Spleen (tissue), 13 donors: ENCODE data around the gene ARF3. TPM values are rescaled to one million over a fixed set of nuclear protein-coding genes. Genes with fewer than 3 reads are reported as not detected.

Experiments
- DNase-seq: peaks from one replicate; pipeline ENCODE4 v3.0.0-alpha.2; 2020
- H3K27ac ChIP-seq, 8 donors: fragments of 200-600 bp; sonication (generic) in 7 of 8; 1 replicate in 4 of 8; 2 replicates in 4 of 8; pipeline versions ENCODE4 v1.5.0 to v1.8.0; 2016 to 2021; ENCODE audit warnings: inconsistent platforms in 4 of 8, mild to moderate bottlenecking in 4 of 8, moderate library complexity in 1 of 8
- H3K27me3 ChIP-seq, 7 donors: fragments of 200-600 bp; sonication (generic) in 6 of 7; replicated peaks in 1 of 7; 1 replicate in 4 of 7; 2 replicates in 3 of 7; pipeline versions ENCODE4 v1.5.0 to v1.8.0; 2016 to 2021; ENCODE audit warnings: inconsistent platforms in 3 of 7, mild to moderate bottlenecking in 1 of 7
- H3K36me3 ChIP-seq, 6 donors: fragments of 200-600 bp; sonication (generic) in 5 of 6; 1 replicate in 4 of 6; 2 replicates in 2 of 6; pipeline versions ENCODE4 v1.5.0 to v1.8.0; 2016 to 2021; ENCODE audit warnings: inconsistent platforms in 2 of 6
- H3K4me1 ChIP-seq, 6 donors: fragments of 200-600 bp; sonication (generic) in 5 of 6; 1 replicate in 3 of 6; 2 replicates in 3 of 6; pipeline versions ENCODE4 v1.5.0 to v1.8.0; 2016 to 2021; ENCODE audit warnings: inconsistent platforms in 3 of 6
- H3K4me3 ChIP-seq, 8 donors: fragments of 200-600 bp; sonication (generic) in 7 of 8; 1 replicate in 4 of 8; 2 replicates in 4 of 8; pipeline versions ENCODE4 v1.5.0 to v1.8.0; 2016 to 2021; ENCODE audit warnings: inconsistent platforms in 4 of 8, mild to moderate bottlenecking in 4 of 8, moderate library complexity in 2 of 8
- H3K9me3 ChIP-seq, 8 donors: fragments of 200-600 bp; sonication (generic) in 7 of 8; 1 replicate in 4 of 8; 2 replicates in 4 of 8; pipeline versions ENCODE4 v1.5.0 to v1.8.0; 2016 to 2021; ENCODE audit warnings: inconsistent platforms in 4 of 8
- CTCF ChIP-seq, 11 experiments: fragments of 200-600 bp in 7 of 11; fragments of 450-650 bp in 4 of 11; sonication (generic) in 4 of 11; IDR thresholded peaks in 8 of 11; conservative IDR thresholded peaks in 3 of 11; 1 replicate in 7 of 11; 2 replicates in 4 of 11; pipeline versions ENCODE4 v1.4.0 to v1.8.0; 2016 to 2021; ENCODE audit warnings: antibody characterized with exemption in 11 of 11, inconsistent platforms in 4 of 11, mild to moderate bottlenecking in 1 of 11
- POLR2A ChIP-seq, 3 donors: fragments of 450-650 bp; IDR thresholded peaks; one replicate each; pipeline ENCODE4 v1.5.1; 2017; ENCODE audit warnings: antibody characterized with exemption in 3 of 3, mild to moderate bottlenecking in 1 of 3
- POLR2AphosphoS5 ChIP-seq, 3 donors: sonication (generic); formaldehyde crosslinking; IDR thresholded peaks; one replicate each; pipeline ENCODE4 v1.5.1; 2017; ENCODE audit warnings: antibody characterized with exemption in 3 of 3
- WGBS, 5 donors: extraction: QIAGEN DNeasy Blood & Tissue Kit in 3 of 5; methylation state at CpG; one replicate each; pipeline versions ENCODE4 v1.1.5 to v1.1.7; 2013 to 2018; 5-methylcytosine and 5-hydroxymethylcytosine counted together
- intact Hi-C: fragments of 100-400 bp; cut with DNase I; formaldehyde crosslinking; loops from one replicate; pipeline ENCODE4 v1.15.0; 2023; ENCODE audit warnings: low total_unique reads
- long read RNA-seq, 2 donors: transcript quantifications; one replicate each; lab custom pipeline, GENCODE V29; 2026
- polyA plus RNA-seq, 3 donors: library from polyadenylated mRNA; stranded (reverse); fragments of 200-250 nt; gene quantifications; one replicate each; pipeline ENCODE4 v1.2.1, GENCODE V29; 2013
- total RNA-seq, 7 donors: library from RNA; depleted of rRNA in 3 of 7; stranded (reverse); fragments of >200 nt in 3 of 7; fragmentation: NEBNext Ultra II Directional in 4 of 7; extraction: Animal tissue kit (Norgen Biotek cat#: 25700) in 4 of 7; gene quantifications; one replicate each; pipeline versions ENCODE4 v1.1.0 to v1.2.1, GENCODE V29; 2016 to 2021
- donor health status: healthy with polysubstance abuse.
- donor health status: DM: no; HTN: no; CAD: no; lungs with moderate emphysema.
- donor health status: DM: no; HTN: no; CAD: no.
- donor health status: Bipolar disorder and iron deficiency.
- donor health status: healthy.
- donor health status: DM: no; HTN: no; CAD: no.
- donor health status: DM: yes; HTN: yes; CAD: no.

The ARF3 gene
- total RNA-seq: 100 to 1,000 TPM in 4 of 7 donors, 10 to 100 TPM in 3; 66.8 to 152 (median 125) TPM
- 10 to 100 TPM; 22.2 to 54.1 (median 31.2) TPM for polyA plus RNA-seq
- long read RNA-seq, donor 1, full-length matches to known transcripts: 24 of 24 reads
- long read RNA-seq, donor 1, partial matches to known transcripts: 0 of 24 reads
- long read RNA-seq, donor 1, other reads (novel, unspliced or antisense): 0 of 24 reads
- long read RNA-seq, donor 2, full-length matches to known transcripts: 15 of 15 reads
- long read RNA-seq, donor 2, partial matches to known transcripts: 0 of 15 reads
- long read RNA-seq, donor 2, other reads (novel, unspliced or antisense): 0 of 15 reads

- peak; percentile 99 for DNase-seq
- peaks cover 17 to 58% (median 42%) of the 10 kb centered on the region in 6 donors for H3K4me1 ChIP-seq
- 0 to 1% (median 1%) methylated on average over 21 to 58 of the region's 58 CpGs for WGBS, 5 donors
- H3K27me3 ChIP-seq: no peaks in the 10 kb centered on the region
- peak within 1 kb of the TSS; percentile 70 to 93 (median 86) for H3K27ac ChIP-seq
- H3K4me3 ChIP-seq: peak within 1 kb of the TSS; percentile 89 to 100 (median 98)
- intact Hi-C loops: no loop called here
- H3K9me3 ChIP-seq: no peaks in the 10 kb centered on the region
- H3K36me3 ChIP-seq: peaks cover 0 to 17% (median 6%) of the 10 kb centered on the region in 6 donors
- TF ChIP-seq POLR2AphosphoS5 (IDR thresholded peaks at IDR 0.05) (peak; percentile 93 to 95 (median 94)), CTCF (IDR thresholded peaks at IDR 0.05 in 8 of 11, conservative IDR thresholded peaks at IDR 0.05 in 3 of 11) (peak in 4 of 11 experiments; percentile 40 to 51 (median 43)), POLR2A (IDR thresholded peaks at IDR 0.05) (peak in 2 of 3 donors; percentile 54 to 56)
These were observed at the start of gene ARF3 for GRCh38 chr12:48957141-48958048. TSS of gene ARF3 (minus strand) at chr12:48957487. CDS start at chr12:48941095, 16,392 bp downstream.

GRCh38 chr12:49000346-49000745, 43.1 kb upstream of the ARF3 start:
- Histone ChIP-seq H3K4me1 (peaks cover 26 to 52% (median 43%) of the 10 kb centered on the region in 6 donors), H3K27ac (no peak overlapping the region), H3K9me3 (no peaks in the 10 kb centered on the region), H3K27me3 (peaks cover 8 to 63% (median 40%) of the 10 kb centered on the region in 7 donors), H3K4me3 (no peak overlapping the region), H3K36me3 (peaks cover 2 to 54% (median 45%) of the 10 kb centered on the region in 6 donors)
- no peak for DNase-seq
- WGBS, 5 donors: 85 to 94% (median 93%) methylated on average over 2 of the region's 2 CpGs
- no peak for TF ChIP-seq CTCF (IDR thresholded peaks at IDR 0.05 in 8 of 11, conservative IDR thresholded peaks at IDR 0.05 in 3 of 11)
- TF ChIP-seq POLR2AphosphoS5 (IDR thresholded peaks at IDR 0.05): no peak
- no peak for TF ChIP-seq POLR2A (IDR thresholded peaks at IDR 0.05)
- intact Hi-C loops: no loop called here

- 2 to 8% (median 3%) methylated on average over 16 to 30 of the region's 30 CpGs for WGBS, 5 donors
- peak; percentile 86 for DNase-seq
- Histone ChIP-seq H3K27me3 (peaks cover 8 to 71% (median 47%) of the 10 kb centered on the region in 7 donors), H3K9me3 (no peaks in the 10 kb centered on the region), H3K4me1 (peaks cover 29 to 58% (median 48%) of the 10 kb centered on the region in 6 donors), H3K4me3 (peak within 1 kb of the TSS; percentile 39 to 70 (median 56)), H3K27ac (peak within 1 kb of the TSS in 1 of 8 donors; percentile 8), H3K36me3 (peaks cover 2 to 47% (median 39%) of the 10 kb centered on the region in 6 donors)
- intact Hi-C loops: no loop called here
- TF ChIP-seq POLR2A (IDR thresholded peaks at IDR 0.05) (no peak), CTCF (IDR thresholded peaks at IDR 0.05 in 8 of 11, conservative IDR thresholded peaks at IDR 0.05 in 3 of 11) (no peak), POLR2AphosphoS5 (IDR thresholded peaks at IDR 0.05) (peak in 1 of 3 donors; percentile 56)
These were observed 42.3 kb upstream of the ARF3 start, which contains the start of gene DDN for GRCh38 chr12:48999371-49000131. TSS of gene DDN (minus strand) at chr12:48999375. CDS start at chr12:48999287, 88 bp downstream.
